ENCODE data around the gene TM7SF3.

Gene TM7SF3

GRCh38 chr12:26997003-26997402 is 17.2 kb downstream of the TM7SF3 start:
- Histone ChIP-seq H3K4me2 (ENCODE audit: low read length) (no peak overlapping the region), H3K27me3 (ENCODE audit: control insufficient read depth, insufficient read depth, low read length) (no peaks in the 10 kb centered on the region), H2AFZ (no peak overlapping the region), H3K79me2 (peaks cover 18% of the 10 kb centered on the region), H3K36me3 (ENCODE audit: control insufficient read depth, insufficient read depth, low read length) (no peaks in the 10 kb centered on the region), H3K9ac (no peak overlapping the region), H3K9me3 (ENCODE audit: control insufficient read depth, low read length) (no peaks in the 10 kb centered on the region), H3K4me3 (ENCODE audit: low read depth, low read length) (no peak overlapping the region), H3K4me1 (no peaks in the 10 kb centered on the region), H3K27ac (no peak overlapping the region)
- no peak for TF ChIP-seq CTCF (IDR thresholded peaks at IDR 0.05)

- TF ChIP-seq CTCF (IDR thresholded peaks at IDR 0.05): no peak
- Histone ChIP-seq H3K27me3 (ENCODE audit: control insufficient read depth, insufficient read depth, low read length) (no peaks in the 10 kb centered on the region), H3K79me2 (peaks cover 10% of the 10 kb centered on the region), H3K9me3 (ENCODE audit: control insufficient read depth, low read length) (no peaks in the 10 kb centered on the region), H3K4me3 (ENCODE audit: low read depth, low read length) (no peak overlapping the region), H3K36me3 (ENCODE audit: control insufficient read depth, insufficient read depth, low read length) (no peaks in the 10 kb centered on the region), H3K9ac (no peak overlapping the region), H3K4me1 (no peaks in the 10 kb centered on the region), H2AFZ (no peak overlapping the region), H3K27ac (no peak overlapping the region), H3K4me2 (ENCODE audit: low read length) (no peak overlapping the region)
Measured at GRCh38 chr12:26995706-26996105, 18.5 kb downstream of the TM7SF3 start.

DNA sequence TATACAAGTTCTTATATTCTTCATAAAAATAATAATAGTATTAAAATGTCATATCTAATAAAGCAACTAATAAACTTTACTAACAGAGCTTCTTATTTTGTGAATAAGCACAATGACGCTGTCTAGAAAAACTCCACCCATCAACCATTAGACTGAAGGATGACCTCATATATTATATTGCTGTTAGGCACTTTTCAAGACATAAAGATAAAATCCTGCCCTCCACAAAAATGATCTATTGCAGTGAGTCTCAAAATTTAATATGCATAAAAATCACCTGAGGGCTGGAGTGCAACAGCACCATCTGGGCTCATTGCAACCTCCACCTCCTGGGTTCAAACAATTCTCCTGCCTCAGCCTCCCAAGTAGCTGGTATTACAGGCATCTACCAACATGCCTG is 20.1 kb downstream of the TM7SF3 start:
- H3K9ac ChIP-seq: no peak overlapping the region
- H2AFZ ChIP-seq: no peak overlapping the region
- H3K4me2 ChIP-seq (ENCODE audit: low read length): no peak overlapping the region
- peaks cover 4% of the 10 kb centered on the region for H3K79me2 ChIP-seq
- no peaks in the 10 kb centered on the region for H3K9me3 ChIP-seq (ENCODE audit: control insufficient read depth, low read length)
- TF ChIP-seq CTCF (IDR thresholded peaks at IDR 0.05): no peak
- H3K27ac ChIP-seq: no peak overlapping the region
- no peaks in the 10 kb centered on the region for H3K36me3 ChIP-seq (ENCODE audit: control insufficient read depth, insufficient read depth, low read length)
- no peaks in the 10 kb centered on the region for H3K27me3 ChIP-seq (ENCODE audit: control insufficient read depth, insufficient read depth, low read length)
- H3K4me1 ChIP-seq: no peaks in the 10 kb centered on the region
- no peak overlapping the region for H3K4me3 ChIP-seq (ENCODE audit: low read depth, low read length)

DNA sequence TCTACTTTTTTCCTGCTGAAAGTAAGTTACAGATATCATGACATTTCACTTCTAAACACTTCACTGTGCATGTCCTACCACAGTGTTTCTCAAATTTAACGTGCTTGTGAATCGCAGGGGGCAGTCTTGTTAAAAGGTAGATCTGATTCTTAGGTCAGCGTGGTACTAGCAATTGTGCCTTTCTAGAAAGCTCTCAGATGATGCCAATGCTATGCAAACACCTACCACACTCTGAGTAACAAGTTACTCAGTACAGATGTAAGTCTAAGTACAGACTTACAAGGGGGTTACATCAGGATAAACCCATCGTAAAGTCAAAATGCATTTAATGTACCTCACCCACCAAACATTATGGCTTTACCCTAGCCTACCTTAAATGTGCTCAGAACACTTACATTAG is 22.4 kb downstream of the TM7SF3 start:
- no peak for TF ChIP-seq CTCF (IDR thresholded peaks at IDR 0.05)
- Histone ChIP-seq H3K4me2 (ENCODE audit: low read length) (no peak overlapping the region), H3K27ac (no peak overlapping the region), H3K9me3 (ENCODE audit: control insufficient read depth, low read length) (no peaks in the 10 kb centered on the region), H3K4me3 (ENCODE audit: low read depth, low read length) (no peak overlapping the region), H3K9ac (no peak overlapping the region), H3K4me1 (no peaks in the 10 kb centered on the region), H3K27me3 (ENCODE audit: control insufficient read depth, insufficient read depth, low read length) (no peaks in the 10 kb centered on the region), H3K79me2 (no peaks in the 10 kb centered on the region), H3K36me3 (ENCODE audit: control insufficient read depth, insufficient read depth, low read length) (no peaks in the 10 kb centered on the region), H2AFZ (no peak overlapping the region)

- no peak overlapping the region for H2AFZ ChIP-seq
- no peak overlapping the region for H3K27ac ChIP-seq
- no peaks in the 10 kb centered on the region for H3K27me3 ChIP-seq (ENCODE audit: control insufficient read depth, insufficient read depth, low read length)
- no peak for TF ChIP-seq CTCF (IDR thresholded peaks at IDR 0.05)
- H3K9ac ChIP-seq: no peak overlapping the region
- H3K4me3 ChIP-seq (ENCODE audit: low read depth, low read length): no peak overlapping the region
- no peaks in the 10 kb centered on the region for H3K9me3 ChIP-seq (ENCODE audit: control insufficient read depth, low read length)
- H3K79me2 ChIP-seq: peaks cover 5% of the 10 kb centered on the region
- no peaks in the 10 kb centered on the region for H3K4me1 ChIP-seq
- H3K4me2 ChIP-seq (ENCODE audit: low read length): no peak overlapping the region
- no peaks in the 10 kb centered on the region for H3K36me3 ChIP-seq (ENCODE audit: control insufficient read depth, insufficient read depth, low read length)
Measured at GRCh38 chr12:26989873-26990272, 24.3 kb downstream of the TM7SF3 start.
